Smooth muscle cell (in vitro differentiated cells): Measurements from ENCODE around the gene ATRN. TPM values are rescaled to one million over a fixed set of nuclear protein-coding genes. Genes with fewer than 3 reads are reported as not detected.

ENCODE experiments used
- DNase-seq: peaks from one replicate; lab custom pipeline; 2025; ENCODE audit not compliant: unreplicated experiment; lab: John Stamatoyannopoulos, UW
- H2AFZ ChIP-seq: fragments of 200-600 bp; sonication (generic); 2 replicates; pipeline ENCODE4 v1.6.0; 2016; ENCODE audit warnings: antibody characterized with exemption, low read depth, mild to moderate bottlenecking
- H3F3A ChIP-seq: fragments of 200-600 bp; sonication (generic); 2 replicates; pipeline ENCODE4 v1.6.0; 2017; ENCODE audit warnings: antibody characterized with exemption, low read depth
- H3K27ac ChIP-seq: fragments of 200-600 bp; sonication (generic); 2 replicates; pipeline ENCODE4 v1.5.1; 2016; ENCODE audit warnings: low read depth, mild to moderate bottlenecking
- H3K27me3 ChIP-seq: fragments of 200-600 bp; sonication (generic); 2 replicates; pipeline ENCODE4 v1.6.1; 2016; ENCODE audit warnings: low read depth, mild to moderate bottlenecking
- H3K36me3 ChIP-seq: fragments of 200-600 bp; sonication (generic); 2 replicates; pipeline ENCODE4 v1.5.1; 2016; ENCODE audit warnings: low read depth
- H3K4me1 ChIP-seq: fragments of 200-600 bp; sonication (generic); 2 replicates; pipeline ENCODE4 v1.5.1; 2016; ENCODE audit warnings: low read depth
- H3K4me2 ChIP-seq: fragments of 200-600 bp; sonication (generic); 2 replicates; pipeline ENCODE4 v1.6.0; 2016; ENCODE audit warnings: mild to moderate bottlenecking
- H3K4me3 ChIP-seq: fragments of 200-600 bp; sonication (generic); 2 replicates; pipeline ENCODE4 v1.5.1; 2016; ENCODE audit warnings: mild to moderate bottlenecking
- H3K79me2 ChIP-seq: fragments of 200-600 bp; sonication (generic); 2 replicates; pipeline ENCODE4 v1.6.0; 2016; ENCODE audit warnings: low read depth, mild to moderate bottlenecking
- H3K9ac ChIP-seq: fragments of 200-600 bp; sonication (generic); 2 replicates; pipeline ENCODE4 v1.6.0; 2016; ENCODE audit warnings: low read depth
- H3K9me3 ChIP-seq: fragments of 200-600 bp; sonication (generic); replicated peaks from 2 replicates; pipeline ENCODE4 v1.5.1; 2016; ENCODE audit warnings: low read depth
- H4K20me1 ChIP-seq: fragments of 200-600 bp; sonication (generic); 2 replicates; pipeline ENCODE4 v1.6.0; 2016; ENCODE audit warnings: low read depth
- WGBS: methylation state at CpG from one replicate; pipeline ENCODE4 v1.1.7; 2016; ENCODE audit warnings: low lambda C conversion rate; 5-methylcytosine and 5-hydroxymethylcytosine counted together
- polyA plus RNA-seq: library from polyadenylated mRNA; unstranded; fragments of >200 nt; fragmentation: Nextera tagmentation; extraction: Ambion mirVana; gene quantifications from 2 replicates; pipeline ENCODE4 v1.2.1, GENCODE V29; 2016
- total RNA-seq: library from RNA; depleted of rRNA; stranded (reverse); fragments of >200 nt; gene quantifications from 2 replicates; pipeline ENCODE4 v1.2.3, GENCODE V29; 2014
- TF ChIP-seq, protein P1 (sequence below): fragments of 200-600 bp; sonication (generic); IDR thresholded peaks from 2 replicates; pipeline ENCODE4 v1.5.1; 2017; ENCODE audit warnings: borderline replicate concordance, mild to moderate bottlenecking, antibody characterized with exemption; ENCODE audit not compliant: insufficient read depth, poor library complexity, severe bottlenecking

The ATRN gene
- total and polyA plus RNA-seq, 2 experiments from 2014 or later = 17.9 to 44.0 TPM

DNA sequence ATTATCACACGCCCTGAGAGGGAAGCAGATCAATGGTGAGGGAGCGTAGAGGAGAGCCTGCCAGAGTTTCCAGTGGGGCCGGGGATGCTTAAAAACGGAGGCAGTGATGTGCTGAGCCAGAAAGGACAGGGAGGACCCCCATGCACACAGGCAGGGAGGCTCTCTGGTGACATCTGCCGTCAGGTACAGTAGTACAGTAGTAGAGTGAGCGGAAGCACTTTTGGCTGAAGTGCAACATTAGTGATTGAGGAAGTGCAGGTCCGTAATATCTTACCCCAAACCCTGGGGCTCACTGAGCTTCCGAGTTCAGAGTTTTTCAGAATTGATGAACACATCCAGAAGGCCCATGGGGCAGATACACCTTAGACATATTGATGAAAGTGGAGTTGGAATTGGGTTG lies 150.3 kb downstream of the ATRN start:
- H2AFZ ChIP-seq = no peak overlapping the region
- H4K20me1 ChIP-seq = no peaks in the 10 kb centered on the region
- TF ChIP-seq, protein P1, sequence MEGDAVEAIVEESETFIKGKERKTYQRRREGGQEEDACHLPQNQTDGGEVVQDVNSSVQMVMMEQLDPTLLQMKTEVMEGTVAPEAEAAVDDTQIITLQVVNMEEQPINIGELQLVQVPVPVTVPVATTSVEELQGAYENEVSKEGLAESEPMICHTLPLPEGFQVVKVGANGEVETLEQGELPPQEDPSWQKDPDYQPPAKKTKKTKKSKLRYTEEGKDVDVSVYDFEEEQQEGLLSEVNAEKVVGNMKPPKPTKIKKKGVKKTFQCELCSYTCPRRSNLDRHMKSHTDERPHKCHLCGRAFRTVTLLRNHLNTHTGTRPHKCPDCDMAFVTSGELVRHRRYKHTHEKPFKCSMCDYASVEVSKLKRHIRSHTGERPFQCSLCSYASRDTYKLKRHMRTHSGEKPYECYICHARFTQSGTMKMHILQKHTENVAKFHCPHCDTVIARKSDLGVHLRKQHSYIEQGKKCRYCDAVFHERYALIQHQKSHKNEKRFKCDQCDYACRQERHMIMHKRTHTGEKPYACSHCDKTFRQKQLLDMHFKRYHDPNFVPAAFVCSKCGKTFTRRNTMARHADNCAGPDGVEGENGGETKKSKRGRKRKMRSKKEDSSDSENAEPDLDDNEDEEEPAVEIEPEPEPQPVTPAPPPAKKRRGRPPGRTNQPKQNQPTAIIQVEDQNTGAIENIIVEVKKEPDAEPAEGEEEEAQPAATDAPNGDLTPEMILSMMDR = no peak
- H3K4me2 ChIP-seq = no peak overlapping the region
- H3K4me3 ChIP-seq = no peak overlapping the region
- 81% methylated on average over 8 of the region's 8 CpGs for WGBS
- H3K27ac ChIP-seq = no peak overlapping the region
- no peaks in the 10 kb centered on the region for H3F3A ChIP-seq
- no peaks in the 10 kb centered on the region for H3K27me3 ChIP-seq
- no peaks in the 10 kb centered on the region for H3K9me3 ChIP-seq
- no peak overlapping the region for H3K9ac ChIP-seq
- H3K79me2 ChIP-seq = no peaks in the 10 kb centered on the region
- peaks cover 5% of the 10 kb centered on the region for H3K4me1 ChIP-seq
- H3K36me3 ChIP-seq = no peaks in the 10 kb centered on the region
- DNase-seq = no peak

DNA sequence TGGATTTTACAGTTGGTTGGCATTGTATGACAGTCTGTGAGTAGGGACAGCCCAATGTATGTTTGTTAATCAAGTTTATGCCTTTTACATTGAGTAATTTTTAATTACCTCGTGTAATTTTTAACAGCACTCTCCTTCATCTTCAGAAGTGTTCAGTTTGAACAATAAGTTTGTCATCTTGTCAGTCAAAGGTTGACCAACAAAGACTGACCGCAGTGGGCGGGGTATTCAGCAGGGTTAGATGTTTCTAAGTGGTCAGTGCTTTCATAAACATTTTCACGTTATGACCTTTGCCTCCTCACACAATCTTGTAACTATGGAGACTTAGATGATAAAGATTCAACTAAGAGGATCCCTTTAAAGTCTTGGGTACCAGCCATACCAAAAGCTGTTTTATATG lies 151.6 kb downstream of the ATRN start:
- 92% methylated on average over 4 of the region's 4 CpGs for WGBS
- H2AFZ ChIP-seq = no peak overlapping the region
- no peak overlapping the region for H3K9ac ChIP-seq
- H3K79me2 ChIP-seq = no peaks in the 10 kb centered on the region
- H3K4me2 ChIP-seq = no peak overlapping the region
- H3K27ac ChIP-seq = no peak overlapping the region
- no peaks in the 10 kb centered on the region for H3F3A ChIP-seq
- H4K20me1 ChIP-seq = no peaks in the 10 kb centered on the region
- TF ChIP-seq, protein P1 = no peak
- no peaks in the 10 kb centered on the region for H3K27me3 ChIP-seq
- H3K9me3 ChIP-seq = no peaks in the 10 kb centered on the region
- no peaks in the 10 kb centered on the region for H3K36me3 ChIP-seq
- no peak for DNase-seq
- peaks cover 5% of the 10 kb centered on the region for H3K4me1 ChIP-seq
- H3K4me3 ChIP-seq = no peak overlapping the region

DNA sequence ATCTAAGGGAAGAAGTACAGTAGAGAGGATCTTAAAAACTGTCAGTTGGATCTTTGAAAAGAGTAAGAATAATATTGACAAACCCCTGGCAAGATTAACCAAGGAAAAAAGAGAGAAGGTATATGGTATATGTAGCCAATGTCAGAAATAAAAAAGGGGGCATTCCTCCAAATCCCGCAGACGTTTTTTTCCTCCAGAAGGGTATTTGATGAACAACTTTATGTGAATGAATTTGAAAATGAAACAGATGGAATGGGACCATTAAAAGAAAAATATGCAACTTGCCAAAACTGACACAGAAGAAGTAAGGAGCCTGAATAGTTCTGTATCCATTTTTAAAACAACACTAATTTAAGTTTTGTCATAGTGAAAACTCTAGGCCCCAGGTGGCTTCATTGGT lies 156.7 kb downstream of the ATRN start:
- no peak overlapping the region for H3K4me2 ChIP-seq
- H4K20me1 ChIP-seq = no peaks in the 10 kb centered on the region
- TF ChIP-seq, protein P1 = no peak
- no peak overlapping the region for H3K9ac ChIP-seq
- H3K27me3 ChIP-seq = no peaks in the 10 kb centered on the region
- H3K9me3 ChIP-seq = no peaks in the 10 kb centered on the region
- no peak for DNase-seq
- no peaks in the 10 kb centered on the region for H3K79me2 ChIP-seq
- no peaks in the 10 kb centered on the region for H3F3A ChIP-seq
- no peaks in the 10 kb centered on the region for H3K36me3 ChIP-seq
- no peaks in the 10 kb centered on the region for H3K4me1 ChIP-seq
- H3K4me3 ChIP-seq = no peak overlapping the region
- no peak overlapping the region for H2AFZ ChIP-seq
- H3K27ac ChIP-seq = no peak overlapping the region
- 97% methylated on average over 2 of the region's 2 CpGs for WGBS

DNA sequence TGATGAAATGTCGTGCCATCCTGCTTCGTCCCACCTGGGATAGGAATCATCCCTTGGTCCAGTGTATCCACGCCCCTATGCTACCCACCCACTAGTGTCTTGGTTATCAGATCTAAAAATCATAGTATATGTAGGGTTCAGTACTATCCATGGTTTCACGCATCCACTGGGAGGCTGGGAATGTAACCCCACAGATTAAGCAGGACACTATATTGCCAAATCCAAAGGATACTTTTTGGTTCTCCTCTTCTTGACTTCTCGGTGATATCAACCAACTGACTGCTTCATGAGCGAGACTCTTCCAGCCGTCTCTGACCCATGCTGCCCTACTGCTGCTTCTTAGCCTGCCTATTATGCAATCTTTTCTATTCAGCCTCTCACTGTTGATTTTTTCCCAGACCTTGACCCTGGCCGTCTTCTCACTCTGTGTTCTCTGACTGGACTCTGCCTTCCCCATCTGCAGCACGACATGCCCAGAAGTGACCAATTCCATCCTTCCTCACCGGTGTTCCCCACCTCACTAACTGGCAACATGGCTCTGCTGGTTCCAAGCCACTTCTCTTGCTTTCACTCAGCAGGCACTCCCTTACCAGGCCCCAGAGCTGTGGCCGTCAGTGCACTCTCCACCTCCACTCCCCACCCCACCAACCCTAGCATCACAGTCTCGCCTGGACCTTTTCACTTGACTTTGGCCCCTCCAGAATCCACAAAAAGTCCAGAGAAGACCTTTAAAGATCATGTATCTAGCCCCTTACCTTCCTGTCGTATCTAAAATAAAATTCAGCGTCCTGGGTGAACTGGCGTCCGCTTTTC lies 157.9 kb downstream of the ATRN start:
- H3K4me2 ChIP-seq = no peak overlapping the region
- no peak overlapping the region for H3K9ac ChIP-seq
- H2AFZ ChIP-seq = no peak overlapping the region
- no peaks in the 10 kb centered on the region for H3K9me3 ChIP-seq
- H3K27ac ChIP-seq = no peak overlapping the region
- no peak overlapping the region for H3K4me3 ChIP-seq
- no peaks in the 10 kb centered on the region for H3K79me2 ChIP-seq
- no peak for DNase-seq
- H3K36me3 ChIP-seq = no peaks in the 10 kb centered on the region
- H3K27me3 ChIP-seq = no peaks in the 10 kb centered on the region
- H3F3A ChIP-seq = no peaks in the 10 kb centered on the region
- H4K20me1 ChIP-seq = no peaks in the 10 kb centered on the region
- 98% methylated on average over 16 of the region's 16 CpGs for WGBS
- TF ChIP-seq, protein P1 = no peak
- H3K4me1 ChIP-seq = no peaks in the 10 kb centered on the region
